Measurements from ENCODE around the gene GGTLC1. TPM values are rescaled to one million over a fixed set of nuclear protein-coding genes. Genes with fewer than 3 reads are reported as not detected.

GGTLC1 gene
- total RNA-seq, 2 experiments from 2014 or later, result not detected

DNA sequence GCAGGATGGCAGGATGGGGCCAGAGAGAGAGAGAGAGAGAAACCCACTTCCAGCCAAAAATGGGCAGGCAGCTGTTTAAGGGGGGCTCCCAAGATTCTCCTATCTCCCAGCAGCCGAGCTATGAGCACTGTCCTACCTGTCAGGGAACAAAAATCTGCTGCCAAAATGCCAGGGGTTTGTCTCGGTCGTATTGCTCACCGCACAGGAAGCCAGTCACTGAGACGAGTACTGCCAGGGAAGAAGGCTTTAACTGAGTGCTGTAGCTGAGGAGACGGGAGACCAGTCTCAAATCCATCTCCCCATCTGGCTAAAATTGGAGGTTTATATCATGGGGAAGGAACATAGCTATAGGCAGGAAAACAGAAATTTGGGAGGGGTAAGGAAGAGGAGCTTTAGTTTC is 22.3 kb downstream of the GGTLC1 start:
- H3K4me3 Mint-ChIP-seq, result no peak overlapping the region
- TF ChIP-seq CTCF (IDR thresholded peaks at IDR 0.05), result no peak
- no peak for DNase-seq
- H3K27me3 Mint-ChIP-seq, result peaks cover 9% of the 10 kb centered on the region
- H3K27ac Mint-ChIP-seq, result no peak overlapping the region
- ChIA-PET POLR2A (no interaction called here), CTCF (interaction anchor here (1.2 to 1.4 kb wide), 2 partner anchors 28 to 135 kb away, joined by 3 to 4 read pairs; no protein-coding TSS in a partner anchor)
- no peaks in the 10 kb centered on the region for H3K36me3 Mint-ChIP-seq (ENCODE audit: low read depth)
- no peak for ATAC-seq
- intact Hi-C loops (cut with micrococcal nuclease), result no loop called here
- H3K4me1 Mint-ChIP-seq (ENCODE audit: low read depth), result no peaks in the 10 kb centered on the region
- H3K9me3 Mint-ChIP-seq, result peaks cover 7% of the 10 kb centered on the region

GRCh38 chr20:23963941-23964340 is 24.6 kb downstream of the GGTLC1 start:
- ChIA-PET CTCF (no interaction called here), POLR2A (no interaction called here)
- no peaks in the 10 kb centered on the region for H3K36me3 Mint-ChIP-seq (ENCODE audit: low read depth)
- no peak overlapping the region for H3K4me3 Mint-ChIP-seq
- intact Hi-C loops (cut with micrococcal nuclease), result no loop called here
- no peak for DNase-seq
- no peak for ATAC-seq
- peaks cover 14% of the 10 kb centered on the region for H3K27me3 Mint-ChIP-seq
- no peak for TF ChIP-seq CTCF (IDR thresholded peaks at IDR 0.05)
- no peak overlapping the region for H3K27ac Mint-ChIP-seq
- peaks cover 7% of the 10 kb centered on the region for H3K9me3 Mint-ChIP-seq
- H3K4me1 Mint-ChIP-seq (ENCODE audit: low read depth), result no peaks in the 10 kb centered on the region

DNA sequence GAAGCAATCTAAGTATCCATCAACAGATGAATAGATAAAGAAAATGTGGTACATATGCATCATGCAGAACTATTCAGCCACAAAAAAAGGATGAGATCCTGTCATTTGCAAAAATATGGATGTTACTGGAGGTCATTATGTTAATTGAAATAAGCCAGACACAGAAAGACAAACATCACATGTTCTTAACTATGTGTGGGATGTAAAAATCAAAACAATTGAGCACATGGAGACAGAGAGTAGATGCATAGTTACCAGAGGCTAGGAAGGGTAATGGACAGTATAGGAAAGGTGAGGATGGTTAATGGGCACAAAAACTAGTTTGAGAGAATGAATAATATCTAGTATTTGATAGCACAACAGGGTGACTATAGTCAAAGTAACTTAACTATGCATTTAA is 26.3 kb downstream of the GGTLC1 start:
- Mint-ChIP-seq H3K4me3 (no peak overlapping the region), H3K27me3 (peaks cover 14% of the 10 kb centered on the region), H3K4me1 (ENCODE audit: low read depth) (no peaks in the 10 kb centered on the region), H3K27ac (no peak overlapping the region), H3K9me3 (peaks cover 7% of the 10 kb centered on the region), H3K36me3 (ENCODE audit: low read depth) (no peaks in the 10 kb centered on the region)
- no peak for DNase-seq
- no peak for ATAC-seq
- intact Hi-C loops (cut with micrococcal nuclease), result no loop called here
- CTCF ChIA-PET, result no interaction called here
- POLR2A ChIA-PET, result no interaction called here
- TF ChIP-seq CTCF (IDR thresholded peaks at IDR 0.05), result no peak

DNA sequence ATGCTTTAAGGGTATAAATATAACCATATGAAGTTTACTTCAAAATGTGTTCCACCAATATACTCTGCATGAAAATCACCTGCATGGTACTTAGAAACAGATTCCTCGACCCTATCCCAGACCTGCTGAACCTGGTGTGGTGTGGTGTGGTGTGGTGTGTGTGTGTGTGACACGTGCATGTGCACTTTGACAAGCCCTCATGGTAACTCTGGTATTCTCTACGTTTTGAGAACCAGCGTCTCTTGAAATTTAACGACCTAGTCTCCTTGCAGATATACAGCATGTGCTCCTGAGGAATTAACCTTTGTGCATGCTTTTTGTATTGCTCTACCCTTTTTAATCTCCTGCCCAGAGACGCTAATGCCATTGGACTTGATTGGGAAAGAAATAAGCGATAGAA is 29.5 kb downstream of the GGTLC1 start:
- no peaks in the 10 kb centered on the region for H3K4me1 Mint-ChIP-seq (ENCODE audit: low read depth)
- H3K27ac Mint-ChIP-seq, result no peak overlapping the region
- DNase-seq, result no peak
- no peaks in the 10 kb centered on the region for H3K36me3 Mint-ChIP-seq (ENCODE audit: low read depth)
- CTCF ChIA-PET, result no interaction called here
- H3K27me3 Mint-ChIP-seq, result peaks cover 14% of the 10 kb centered on the region
- ATAC-seq, result no peak
- POLR2A ChIA-PET, result no interaction called here
- peaks cover 2% of the 10 kb centered on the region for H3K9me3 Mint-ChIP-seq
- H3K4me3 Mint-ChIP-seq, result no peak overlapping the region
- TF ChIP-seq CTCF (IDR thresholded peaks at IDR 0.05), result no peak
- intact Hi-C loops (cut with micrococcal nuclease), result no loop called here

GRCh38 chr20:23955896-23956295 is 32.7 kb downstream of the GGTLC1 start:
- H3K36me3 Mint-ChIP-seq (ENCODE audit: low read depth), result no peaks in the 10 kb centered on the region
- H3K4me1 Mint-ChIP-seq (ENCODE audit: low read depth), result no peaks in the 10 kb centered on the region
- POLR2A ChIA-PET, result no interaction called here
- ATAC-seq, result no peak
- no peak overlapping the region for H3K4me3 Mint-ChIP-seq
- no peak overlapping the region for H3K27ac Mint-ChIP-seq
- no peak for DNase-seq
- no peaks in the 10 kb centered on the region for H3K9me3 Mint-ChIP-seq
- TF ChIP-seq CTCF (IDR thresholded peaks at IDR 0.05), result no peak
- CTCF ChIA-PET, result no interaction called here
- intact Hi-C loops (cut with micrococcal nuclease), result no loop called here
- peaks cover 5% of the 10 kb centered on the region for H3K27me3 Mint-ChIP-seq

Data from activated CD8-positive, alpha-beta T cell treated with anti-CD3 and anti-CD28 coated beads for 36 hours (primary cell).